ENCODE results near the gene PLEKHG5. TPM values are rescaled to one million over a fixed set of nuclear protein-coding genes. Genes with fewer than 3 reads are reported as not detected.
"Not testable (repeated sequence)": the region's sequence is repeated elsewhere in the genome, so short reads cannot be mapped to it uniquely, and the experiment has no call there.

Gene PLEKHG5
- total RNA-seq, 4 donors from 2014 or later: 17.9 to 42.7 (median 37.1) TPM

DNA sequence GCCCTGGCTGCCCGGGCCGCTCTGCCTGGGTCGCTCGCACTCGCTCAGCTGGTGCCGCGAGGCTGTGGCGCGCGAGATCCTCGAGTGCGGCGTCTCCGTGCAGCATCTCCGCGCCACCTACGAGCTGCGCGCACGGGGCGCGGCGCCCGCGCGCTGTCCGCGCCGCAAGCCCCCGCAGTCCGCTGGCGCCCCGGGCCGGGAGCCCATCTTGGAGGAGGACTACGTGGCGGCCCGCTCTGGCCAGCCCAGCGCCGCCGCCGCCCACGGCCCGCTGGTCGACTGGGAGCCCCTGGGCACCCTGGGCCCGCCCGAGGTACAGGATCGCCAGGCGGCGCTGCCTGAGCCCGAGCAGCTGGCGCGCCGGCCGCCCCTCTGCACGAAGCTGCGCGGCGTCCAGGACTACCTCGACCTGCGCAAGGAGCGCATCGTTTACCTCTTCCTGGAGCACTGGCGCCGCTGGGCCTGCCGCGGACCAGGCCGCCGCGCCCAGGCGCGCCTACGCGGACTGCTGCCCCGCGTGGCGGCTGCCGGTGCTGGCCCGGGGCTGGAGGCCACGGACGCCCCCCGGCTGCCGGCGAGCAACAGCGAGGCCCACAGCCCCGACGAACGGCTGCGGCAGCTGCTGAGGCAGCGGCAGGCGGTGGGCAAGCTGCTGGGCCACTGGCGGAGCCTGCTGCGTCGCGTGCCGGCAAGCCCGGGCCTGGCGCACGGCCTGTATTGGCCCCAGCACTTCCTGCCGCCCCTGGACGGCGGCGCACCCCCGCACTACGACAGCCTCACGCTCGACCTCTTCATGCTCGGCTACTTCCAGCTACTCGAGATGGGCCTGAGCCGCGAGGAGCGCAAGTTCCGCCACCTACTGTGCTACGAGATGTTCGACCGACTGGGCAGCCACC, 36.4 kb downstream of the PLEKHG5 start:
- no peak for TF ChIP-seq POLR2AphosphoS5 (IDR thresholded peaks at IDR 0.05)
- peaks cover 0 to 21% (median 11%) of the 10 kb centered on the region in 4 donors for H3K4me1 ChIP-seq
- no peak overlapping the region for H3K27ac ChIP-seq
- H3K9me3 ChIP-seq: no peaks in the 10 kb centered on the region
- H3K27me3 ChIP-seq: peaks cover 65% of the 10 kb centered on the region
- no peak overlapping the region for H3K4me3 ChIP-seq
- WGBS, 2 donors (ENCODE audit: low coverage in 1 of 2): 55% methylated on average over 83 of the region's 115 CpGs; no CpG with 5 or more reads in 1 of the 2 donors
- DNase-seq: no peak
- in situ Hi-C loops (cut with MboI; ENCODE audit: low pct_ligation_motif_present in 1 of 4, low pct_unique_long_range_greater_than_20kb in 1 of 4, low sequenced_read_pairs in 3 of 4) (no loop called here), intact Hi-C loops (cut with DNase I; ENCODE audit: low total_unique reads) (no loop called here)
- H3K36me3 ChIP-seq: no peaks in the 10 kb centered on the region

DNA sequence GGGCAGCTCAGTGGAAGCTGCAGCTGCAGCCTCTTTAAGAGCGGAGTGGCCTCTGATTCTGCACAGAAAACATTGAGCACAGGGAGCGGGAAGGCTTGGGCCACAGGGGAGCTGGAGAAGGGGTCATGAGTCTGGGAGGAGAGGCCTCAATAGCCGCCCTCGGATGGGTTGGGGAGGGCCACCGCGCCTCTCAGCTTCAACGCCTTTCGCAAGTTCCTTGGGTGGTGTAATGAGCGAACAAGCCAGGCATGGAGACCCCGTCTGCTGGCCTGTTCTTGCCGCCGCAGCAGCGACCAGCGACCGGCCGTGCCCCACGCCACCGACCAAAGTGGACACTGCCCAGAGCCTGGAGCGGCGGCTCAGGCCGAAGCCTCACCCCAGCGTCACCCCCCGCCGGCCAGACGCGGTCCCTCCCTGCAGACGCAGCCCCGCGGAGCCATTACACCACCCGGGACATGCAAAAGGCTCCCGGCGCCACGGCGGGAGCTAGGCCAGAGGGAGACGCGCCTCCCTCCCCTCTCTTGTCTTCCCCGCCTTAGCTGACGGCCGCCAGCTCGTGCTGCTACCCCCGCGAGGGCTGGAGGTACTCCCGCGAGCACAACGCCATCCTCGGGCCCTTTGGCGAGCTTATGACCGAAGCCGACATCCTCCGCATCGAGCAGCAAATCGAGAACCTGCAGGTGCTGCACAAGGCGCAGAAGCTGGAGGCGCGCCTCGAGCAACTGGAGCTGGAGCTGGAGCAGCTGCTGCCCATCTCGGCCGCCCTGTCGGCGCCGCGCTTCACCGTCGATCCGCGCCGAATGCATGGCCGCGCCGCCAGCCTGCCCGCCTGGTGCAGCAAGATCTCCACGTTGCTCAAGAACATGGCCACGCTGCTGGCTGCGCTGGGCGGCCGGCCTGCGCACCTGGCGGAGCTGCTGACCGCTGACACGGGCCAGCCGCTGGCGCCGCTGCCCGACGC, 37.3 kb downstream of the PLEKHG5 start:
- H3K4me3 ChIP-seq; intact Hi-C loops (cut with DNase I; ENCODE audit: low total_unique reads); in situ Hi-C loops (cut with MboI; ENCODE audit: low pct_ligation_motif_present in 1 of 4, low pct_unique_long_range_greater_than_20kb in 1 of 4, low sequenced_read_pairs in 3 of 4); H3K27ac ChIP-seq; H3K36me3 ChIP-seq; H3K9me3 ChIP-seq; DNase-seq: not testable (repeated sequence)
- Histone ChIP-seq H3K27me3 (peaks cover 74% of the 10 kb centered on the region), H3K4me1 (peaks cover 0 to 30% (median 20%) of the 10 kb centered on the region in 4 donors)
- WGBS, 2 donors (ENCODE audit: low coverage in 1 of 2): 50% methylated on average over 53 of the region's 85 CpGs; no CpG with 5 or more reads in 1 of the 2 donors

DNA sequence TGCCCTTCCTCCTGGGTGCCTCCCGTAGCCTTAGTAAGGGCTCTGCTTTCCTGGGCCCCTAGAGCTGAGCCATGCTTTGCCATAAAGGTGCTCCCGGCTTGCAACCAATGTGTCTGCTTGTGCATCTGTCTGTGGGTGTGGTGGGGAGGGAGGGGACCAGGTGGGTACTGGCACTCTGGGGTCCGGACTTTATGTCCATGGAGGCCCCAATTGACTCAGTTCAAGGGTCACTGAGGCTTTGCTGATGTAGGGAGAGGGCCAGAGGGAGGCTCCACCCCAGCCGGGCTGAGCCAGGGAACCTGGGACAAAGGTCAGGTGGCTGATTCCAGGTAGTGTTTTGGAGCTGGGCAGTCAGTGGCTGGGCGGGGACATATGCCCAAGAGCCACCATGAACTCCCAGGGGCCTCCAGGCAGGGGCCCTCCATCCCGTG, 40.5 kb downstream of the PLEKHG5 start:
- Histone ChIP-seq H3K9me3 (no peaks in the 10 kb centered on the region), H3K27ac (peak overlapping the region; percentile 75 to 84 (median 79)), H3K27me3 (peaks cover 95% of the 10 kb centered on the region), H3K36me3 (no peaks in the 10 kb centered on the region), H3K4me3 (peak overlapping the region in 2 of 4 donors; percentile 15 to 41), H3K4me1 (peaks cover 10 to 57% (median 43%) of the 10 kb centered on the region in 4 donors)
- intact Hi-C loops (cut with DNase I; ENCODE audit: low total_unique reads): no loop called here
- in situ Hi-C loops (cut with MboI; ENCODE audit: low pct_ligation_motif_present in 1 of 4, low pct_unique_long_range_greater_than_20kb in 1 of 4, low sequenced_read_pairs in 3 of 4): no loop called here
- TF ChIP-seq POLR2A (IDR thresholded peaks at IDR 0.05) (peak; percentile 41), POLR2AphosphoS5 (IDR thresholded peaks at IDR 0.05) (peak in 1 of 3 donors; percentile 77), EP300 (IDR thresholded peaks at IDR 0.05; ENCODE audit: low read depth) (no peak)
- TF ChIP-seq, protein P1, sequence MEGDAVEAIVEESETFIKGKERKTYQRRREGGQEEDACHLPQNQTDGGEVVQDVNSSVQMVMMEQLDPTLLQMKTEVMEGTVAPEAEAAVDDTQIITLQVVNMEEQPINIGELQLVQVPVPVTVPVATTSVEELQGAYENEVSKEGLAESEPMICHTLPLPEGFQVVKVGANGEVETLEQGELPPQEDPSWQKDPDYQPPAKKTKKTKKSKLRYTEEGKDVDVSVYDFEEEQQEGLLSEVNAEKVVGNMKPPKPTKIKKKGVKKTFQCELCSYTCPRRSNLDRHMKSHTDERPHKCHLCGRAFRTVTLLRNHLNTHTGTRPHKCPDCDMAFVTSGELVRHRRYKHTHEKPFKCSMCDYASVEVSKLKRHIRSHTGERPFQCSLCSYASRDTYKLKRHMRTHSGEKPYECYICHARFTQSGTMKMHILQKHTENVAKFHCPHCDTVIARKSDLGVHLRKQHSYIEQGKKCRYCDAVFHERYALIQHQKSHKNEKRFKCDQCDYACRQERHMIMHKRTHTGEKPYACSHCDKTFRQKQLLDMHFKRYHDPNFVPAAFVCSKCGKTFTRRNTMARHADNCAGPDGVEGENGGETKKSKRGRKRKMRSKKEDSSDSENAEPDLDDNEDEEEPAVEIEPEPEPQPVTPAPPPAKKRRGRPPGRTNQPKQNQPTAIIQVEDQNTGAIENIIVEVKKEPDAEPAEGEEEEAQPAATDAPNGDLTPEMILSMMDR (IDR thresholded peaks at IDR 0.05): no peak
- DNase-seq: peak; percentile 91
- whole genome bisulfite sequencing, 2 donors (ENCODE audit: low coverage in 1 of 2): 41 to 42% methylated on average over 5 to 6 of the region's 6 CpGs

DNA sequence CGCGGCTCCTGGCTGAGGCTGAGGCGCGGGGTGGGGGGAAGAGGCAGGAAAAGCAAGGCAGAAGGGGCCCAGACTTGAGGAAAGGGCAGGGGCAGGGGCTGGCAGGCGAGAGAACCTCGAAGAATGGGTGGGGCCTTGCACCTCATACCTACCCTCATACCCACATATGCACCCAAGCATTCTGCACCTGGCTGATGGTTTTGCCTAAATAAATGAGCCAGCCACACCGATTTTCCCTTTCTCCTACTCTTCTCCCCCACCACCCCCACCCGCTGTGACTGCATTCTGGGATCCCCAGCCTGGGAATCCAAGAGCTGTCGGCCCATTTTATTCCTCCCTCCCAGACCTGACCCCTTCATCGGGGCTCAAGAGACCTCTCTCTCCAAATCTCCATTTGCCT, 41.0 kb downstream of the PLEKHG5 start:
- TF ChIP-seq, protein P1 (IDR thresholded peaks at IDR 0.05): peak in 2 of 5 experiments; percentile 21 to 35
- H3K36me3 ChIP-seq; H3K9me3 ChIP-seq; intact Hi-C loops (cut with DNase I; ENCODE audit: low total_unique reads); H3K4me3 ChIP-seq; in situ Hi-C loops (cut with MboI; ENCODE audit: low pct_ligation_motif_present in 1 of 4, low pct_unique_long_range_greater_than_20kb in 1 of 4, low sequenced_read_pairs in 3 of 4); DNase-seq: not testable (repeated sequence)
- Histone ChIP-seq H3K27me3 (peaks cover 90% of the 10 kb centered on the region), H3K4me1 (peaks cover 10 to 57% (median 43%) of the 10 kb centered on the region in 4 donors), H3K27ac (peak overlapping the region; percentile 75 to 84 (median 79))
- 25 to 31% methylated on average over 4 to 10 of the region's 10 CpGs for WGBS, 2 donors (ENCODE audit: low coverage in 1 of 2)

Data from transverse colon (tissue), 4 donors.